ENCODE data around the gene C11orf87. TPM values are rescaled to one million over a fixed set of nuclear protein-coding genes. Genes with fewer than 3 reads are reported as not detected.

Gene C11orf87
- total RNA-seq (0.09 TPM), polyA plus RNA-seq (ENCODE audit: insufficient read depth in 1 of 8, insufficient read length in 8 of 8, low replicate concordance in 1 of 8) (under 1 TPM; 0.20 to 0.89 (median 0.35) TPM)
- long read RNA-seq, donor 1, result 0 reads
- long read RNA-seq, donor 2, result 0 reads
- long read RNA-seq, donor 3, result 0 reads
- long read RNA-seq, donor 4, result 0 reads
- long read RNA-seq, donor 5, full-length matches to known transcripts, result 1 of 1 reads
- long read RNA-seq, donor 5, partial matches to known transcripts, result 0 of 1 reads
- long read RNA-seq, donor 5, other reads (novel, unspliced or antisense), result 0 of 1 reads
- long read RNA-seq, donor 6, result 0 reads
- long read RNA-seq, donor 7, result 0 reads
- long read RNA-seq, donor 8, result 0 reads
- long read RNA-seq, donor 9, result 0 reads
- long read RNA-seq, donor 10, result 0 reads
- long read RNA-seq, donor 11, result 0 reads

DNA sequence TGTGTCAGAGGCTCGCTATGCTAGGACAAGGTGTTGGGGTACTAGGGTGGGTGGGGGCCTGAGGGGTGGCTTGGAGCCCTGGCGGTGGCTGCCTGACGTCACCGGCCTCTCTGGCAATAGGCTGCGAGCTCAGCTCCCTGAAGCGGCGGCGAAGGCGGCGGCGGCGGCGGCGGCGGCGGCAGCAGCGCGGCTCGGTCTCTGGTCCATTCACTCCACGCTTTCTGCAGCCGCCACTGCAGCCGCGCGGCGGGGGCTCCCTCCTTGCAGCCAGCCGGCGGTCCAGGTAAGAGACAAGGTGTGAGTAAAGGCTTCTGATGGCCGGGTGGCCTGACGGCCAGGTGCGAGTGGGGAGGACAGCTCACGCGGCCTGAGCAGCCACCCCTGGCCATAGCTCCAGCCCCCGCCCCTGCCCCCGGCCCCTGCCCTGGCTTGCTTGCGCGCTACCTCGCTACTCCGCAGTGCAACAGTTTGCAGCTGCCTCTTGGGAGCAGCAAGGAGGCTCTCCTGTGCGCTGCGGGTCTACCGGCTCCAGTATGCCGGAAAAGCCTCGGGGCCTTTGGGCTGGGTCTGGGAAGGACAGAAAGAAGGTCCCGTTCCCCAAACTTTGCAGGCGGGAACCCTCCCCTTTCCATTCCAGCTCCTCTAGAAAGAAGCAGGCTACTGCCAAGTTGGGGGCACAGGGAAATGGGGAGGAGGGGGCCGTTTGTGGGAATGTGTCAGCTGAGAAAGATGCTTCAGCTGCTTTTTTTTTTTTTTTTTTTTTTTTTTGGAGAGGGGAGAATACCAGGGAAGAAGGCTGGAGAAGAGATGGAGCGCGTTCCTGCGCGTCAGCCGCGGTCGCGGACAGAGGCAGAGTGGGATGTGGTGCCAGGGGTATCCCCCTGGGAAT lies at the start of gene C11orf87:
C11orf87 (plus strand) TSS at position 210 of the 889 bp plus-strand sequence. CDS start 1,444 bp downstream, outside the sequence.
- H3K4me1 ChIP-seq (ENCODE audit: control insufficient read depth, insufficient read depth, low read length), result peaks cover 16% of the 10 kb centered on the region
- H3K27me3 ChIP-seq (ENCODE audit: control insufficient read depth, insufficient read depth, low read length), result peaks cover 35% of the 10 kb centered on the region
- no peaks in the 10 kb centered on the region for H3K9me3 ChIP-seq (replicated peaks; ENCODE audit: control insufficient read depth, low read depth, low read length)
- H3K27ac ChIP-seq (ENCODE audit: low read length), result no peak within 1 kb of the TSS
- WGBS (ENCODE audit: insufficient coverage), result under 1% methylated on average over 47 of the region's 54 CpGs
- H3K36me3 ChIP-seq (ENCODE audit: control insufficient read depth, insufficient read depth, low read length), result no peaks in the 10 kb centered on the region
- DNase-seq, result no peak
- H3K4me3 ChIP-seq (ENCODE audit: low read length), result peak within 1 kb of the TSS; percentile 37

DNA sequence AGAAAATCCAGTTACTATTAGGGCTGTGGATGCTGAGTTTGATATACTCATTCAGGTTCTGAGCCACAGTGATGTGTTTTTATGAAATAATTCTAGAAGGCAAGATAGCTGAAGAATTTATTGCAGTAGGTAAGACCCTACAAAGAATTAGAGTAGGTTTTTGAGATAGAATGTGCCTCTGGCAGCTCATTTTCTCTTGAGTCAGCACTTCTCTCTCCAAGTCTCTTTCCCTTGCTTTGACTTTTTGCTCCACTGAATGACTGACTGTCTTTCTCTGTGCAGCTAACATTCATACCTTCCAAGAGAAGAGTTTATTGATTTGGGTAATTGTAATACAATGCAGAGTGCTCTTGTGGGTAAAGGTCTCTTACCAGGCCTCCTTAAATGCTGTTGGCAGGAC lies 48.0 kb upstream of the C11orf87 start:
- Histone ChIP-seq H3K27ac (ENCODE audit: low read length) (no peak overlapping the region), H3K9me3 (replicated peaks; ENCODE audit: control insufficient read depth, low read depth, low read length) (no peaks in the 10 kb centered on the region), H3K4me3 (ENCODE audit: low read length) (no peak overlapping the region), H3K4me1 (ENCODE audit: control insufficient read depth, insufficient read depth, low read length) (peaks cover 9% of the 10 kb centered on the region), H3K27me3 (ENCODE audit: control insufficient read depth, insufficient read depth, low read length) (no peaks in the 10 kb centered on the region), H3K36me3 (ENCODE audit: control insufficient read depth, insufficient read depth, low read length) (no peaks in the 10 kb centered on the region)
- DNase-seq, result no peak

DNA sequence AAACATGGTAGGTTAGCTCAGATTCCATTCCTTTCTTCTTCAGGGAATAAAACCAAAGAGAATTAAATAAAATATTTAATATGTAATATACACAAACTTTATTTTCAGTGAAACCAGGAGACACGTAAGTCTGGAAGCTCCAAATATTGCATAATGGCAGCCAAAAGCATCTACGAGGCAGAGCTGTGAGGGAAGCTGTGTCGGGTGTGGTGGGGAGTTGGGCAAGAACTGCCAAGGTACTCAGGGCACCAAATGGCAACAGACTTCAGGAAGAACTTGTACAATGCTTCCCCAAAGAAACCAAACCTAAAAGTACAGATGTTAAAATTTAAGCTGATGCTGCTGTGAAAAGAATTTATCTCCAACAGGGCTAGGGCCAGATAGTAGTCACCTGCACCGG lies 47.5 kb upstream of the C11orf87 start:
- Histone ChIP-seq H3K27ac (ENCODE audit: low read length) (no peak overlapping the region), H3K9me3 (replicated peaks; ENCODE audit: control insufficient read depth, low read depth, low read length) (no peaks in the 10 kb centered on the region), H3K36me3 (ENCODE audit: control insufficient read depth, insufficient read depth, low read length) (no peaks in the 10 kb centered on the region), H3K27me3 (ENCODE audit: control insufficient read depth, insufficient read depth, low read length) (no peaks in the 10 kb centered on the region), H3K4me1 (ENCODE audit: control insufficient read depth, insufficient read depth, low read length) (peaks cover 9% of the 10 kb centered on the region), H3K4me3 (ENCODE audit: low read length) (no peak overlapping the region)
- DNase-seq, result no peak
- WGBS (ENCODE audit: insufficient coverage), result 17% methylated on average over 1 of the region's 4 CpGs

DNA sequence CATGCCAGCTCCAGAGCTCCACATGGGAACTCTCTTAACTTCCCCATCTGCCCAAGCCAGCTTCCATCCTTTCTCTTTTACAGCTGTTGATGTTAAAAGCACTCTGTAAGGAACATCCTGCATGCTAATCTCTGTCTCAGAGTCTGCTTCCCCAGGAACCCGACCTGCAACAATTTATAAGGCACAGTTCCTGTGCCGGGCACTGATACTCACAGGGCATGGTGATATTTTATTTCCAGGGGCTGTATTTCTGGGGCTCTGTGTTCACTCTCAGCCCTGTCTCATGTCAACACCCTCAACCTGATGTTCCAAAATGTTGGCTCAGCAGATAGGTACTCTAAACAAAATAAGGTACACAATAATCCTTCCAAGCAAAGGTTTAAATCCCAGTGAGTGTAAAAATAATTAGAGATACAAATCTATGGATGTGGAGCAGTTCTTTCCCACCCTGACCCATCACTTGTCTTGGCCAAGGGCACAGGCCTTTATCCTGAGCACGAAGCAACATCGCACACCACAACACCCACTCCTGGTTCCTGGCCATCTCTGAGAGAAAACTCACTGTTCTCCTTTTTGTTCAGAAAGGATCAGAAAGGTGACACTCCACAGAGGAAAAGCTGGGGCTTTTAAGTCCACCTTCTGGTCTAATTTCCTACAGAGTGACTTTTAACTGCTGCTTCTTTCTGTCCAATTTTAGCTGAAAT lies 44.8 kb upstream of the C11orf87 start:
- WGBS (ENCODE audit: insufficient coverage), result 94% methylated on average over 2 of the region's 4 CpGs
- Histone ChIP-seq H3K9me3 (replicated peaks; ENCODE audit: control insufficient read depth, low read depth, low read length) (no peaks in the 10 kb centered on the region), H3K4me3 (ENCODE audit: low read length) (no peak overlapping the region), H3K4me1 (ENCODE audit: control insufficient read depth, insufficient read depth, low read length) (peaks cover 9% of the 10 kb centered on the region), H3K27me3 (ENCODE audit: control insufficient read depth, insufficient read depth, low read length) (no peaks in the 10 kb centered on the region), H3K27ac (ENCODE audit: low read length) (no peak overlapping the region), H3K36me3 (ENCODE audit: control insufficient read depth, insufficient read depth, low read length) (no peaks in the 10 kb centered on the region)
- DNase-seq, result no peak

DNA sequence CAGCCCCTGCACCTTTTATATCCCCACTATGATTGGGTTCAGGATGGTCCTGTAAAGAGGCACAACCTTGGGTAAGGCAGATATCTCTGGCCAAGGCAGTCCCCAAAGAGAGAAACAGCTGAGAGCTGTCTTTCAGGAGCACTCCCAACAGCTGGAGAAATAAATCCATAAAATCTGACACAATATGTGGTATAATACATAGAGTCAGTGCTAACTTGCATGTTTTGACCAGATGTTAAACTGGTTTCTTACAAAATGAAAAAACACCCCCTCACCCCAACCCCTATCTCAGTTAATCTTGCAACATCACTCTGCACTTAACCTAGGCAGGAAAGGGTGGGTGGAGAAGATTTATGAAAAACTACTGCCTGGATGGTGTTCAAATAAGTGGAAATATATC lies 44.0 kb upstream of the C11orf87 start:
- no peaks in the 10 kb centered on the region for H3K36me3 ChIP-seq (ENCODE audit: control insufficient read depth, insufficient read depth, low read length)
- DNase-seq, result peak; percentile 52
- H3K9me3 ChIP-seq (replicated peaks; ENCODE audit: control insufficient read depth, low read depth, low read length), result no peaks in the 10 kb centered on the region
- H3K4me3 ChIP-seq (ENCODE audit: low read length), result no peak overlapping the region
- no peaks in the 10 kb centered on the region for H3K27me3 ChIP-seq (ENCODE audit: control insufficient read depth, insufficient read depth, low read length)
- H3K4me1 ChIP-seq (ENCODE audit: control insufficient read depth, insufficient read depth, low read length), result peaks cover 11% of the 10 kb centered on the region
- peak overlapping the region; percentile 9 for H3K27ac ChIP-seq (ENCODE audit: low read length)

DNA sequence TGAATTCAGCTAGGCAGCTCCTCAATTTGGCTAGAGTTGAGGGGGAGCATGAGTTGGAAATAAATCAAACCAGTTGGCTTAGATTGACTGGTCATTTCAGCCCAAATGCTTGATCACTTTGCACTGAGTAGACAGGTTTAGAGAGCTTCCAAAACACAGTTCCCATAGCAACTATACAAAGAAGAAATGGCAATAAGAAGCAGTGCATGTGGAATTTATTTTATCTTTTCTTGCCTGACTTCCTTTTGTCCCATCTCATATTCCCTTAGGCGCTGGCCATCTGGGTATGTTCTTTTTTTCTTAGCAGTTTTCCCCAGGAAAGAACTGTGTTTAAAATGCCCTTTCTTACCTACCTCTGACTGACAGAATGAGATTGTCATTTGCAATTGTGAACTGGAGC lies 38.7 kb upstream of the C11orf87 start:
- Histone ChIP-seq H3K27me3 (ENCODE audit: control insufficient read depth, insufficient read depth, low read length) (no peaks in the 10 kb centered on the region), H3K27ac (ENCODE audit: low read length) (no peak overlapping the region), H3K36me3 (ENCODE audit: control insufficient read depth, insufficient read depth, low read length) (no peaks in the 10 kb centered on the region), H3K4me1 (ENCODE audit: control insufficient read depth, insufficient read depth, low read length) (peaks cover 4% of the 10 kb centered on the region), H3K4me3 (ENCODE audit: low read length) (no peak overlapping the region), H3K9me3 (replicated peaks; ENCODE audit: control insufficient read depth, low read depth, low read length) (no peaks in the 10 kb centered on the region)
- no CpG with 5 or more reads among the region's 1 CpG for WGBS (ENCODE audit: insufficient coverage)
- peak; percentile 76 for DNase-seq

DNA sequence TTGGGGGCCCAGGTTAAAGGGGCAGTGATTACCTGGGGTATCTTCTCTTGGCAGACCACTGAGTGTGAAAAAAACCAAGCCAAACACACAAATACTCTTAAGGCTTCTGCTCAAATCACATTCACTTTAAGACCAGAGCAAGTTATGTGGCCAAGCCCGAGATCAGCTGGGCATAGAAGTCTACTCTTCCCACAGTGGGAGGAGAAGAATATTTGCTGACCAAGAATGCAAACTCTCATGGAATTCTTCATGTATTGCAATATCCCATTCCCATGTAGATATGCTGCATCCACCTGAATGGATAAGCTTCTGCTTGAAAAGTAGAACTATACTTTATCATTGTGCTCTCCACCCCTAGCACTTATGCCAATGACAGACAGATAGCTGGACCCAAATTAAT lies 37.1 kb upstream of the C11orf87 start:
- no CpG with 5 or more reads among the region's 1 CpG for WGBS (ENCODE audit: insufficient coverage)

DNA sequence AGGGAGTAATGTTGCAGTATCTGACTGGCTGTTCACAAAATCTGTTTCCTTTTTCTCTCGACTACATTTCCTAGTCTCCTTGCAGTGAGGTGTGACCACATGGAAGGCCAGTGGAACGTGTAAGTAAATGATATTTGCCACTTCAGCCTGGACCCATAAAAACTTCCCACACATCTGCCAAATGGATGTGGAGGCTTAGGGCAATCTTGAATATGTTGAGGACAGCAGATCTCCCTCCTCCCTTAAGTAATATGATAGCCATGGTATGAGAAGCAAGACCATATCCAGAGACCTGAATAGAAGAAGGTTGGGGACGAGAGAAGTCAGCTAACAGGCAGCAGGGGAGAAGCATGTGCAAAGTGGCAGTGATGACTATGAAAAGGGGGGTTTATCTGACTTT lies 33.0 kb upstream of the C11orf87 start:
- Histone ChIP-seq H3K4me3 (ENCODE audit: low read length) (no peak overlapping the region), H3K27ac (ENCODE audit: low read length) (no peak overlapping the region), H3K36me3 (ENCODE audit: control insufficient read depth, insufficient read depth, low read length) (no peaks in the 10 kb centered on the region), H3K9me3 (replicated peaks; ENCODE audit: control insufficient read depth, low read depth, low read length) (no peaks in the 10 kb centered on the region), H3K4me1 (ENCODE audit: control insufficient read depth, insufficient read depth, low read length) (peaks cover 2% of the 10 kb centered on the region), H3K27me3 (ENCODE audit: control insufficient read depth, insufficient read depth, low read length) (no peaks in the 10 kb centered on the region)
- DNase-seq, result no peak
- WGBS (ENCODE audit: insufficient coverage), result no CpG with 5 or more reads among the region's 3 CpGs

More for the DNA sequence above, 37.1 kb upstream of the C11orf87 start:
- no peak overlapping the region for H3K4me3 ChIP-seq (ENCODE audit: low read length)
- no peaks in the 10 kb centered on the region for H3K36me3 ChIP-seq (ENCODE audit: control insufficient read depth, insufficient read depth, low read length)
- DNase-seq, result no peak
- H3K27me3 ChIP-seq (ENCODE audit: control insufficient read depth, insufficient read depth, low read length), result no peaks in the 10 kb centered on the region
- no peaks in the 10 kb centered on the region for H3K9me3 ChIP-seq (replicated peaks; ENCODE audit: control insufficient read depth, low read depth, low read length)
- no peak overlapping the region for H3K27ac ChIP-seq (ENCODE audit: low read length)
- H3K4me1 ChIP-seq (ENCODE audit: control insufficient read depth, insufficient read depth, low read length), result peaks cover 7% of the 10 kb centered on the region

DNA sequence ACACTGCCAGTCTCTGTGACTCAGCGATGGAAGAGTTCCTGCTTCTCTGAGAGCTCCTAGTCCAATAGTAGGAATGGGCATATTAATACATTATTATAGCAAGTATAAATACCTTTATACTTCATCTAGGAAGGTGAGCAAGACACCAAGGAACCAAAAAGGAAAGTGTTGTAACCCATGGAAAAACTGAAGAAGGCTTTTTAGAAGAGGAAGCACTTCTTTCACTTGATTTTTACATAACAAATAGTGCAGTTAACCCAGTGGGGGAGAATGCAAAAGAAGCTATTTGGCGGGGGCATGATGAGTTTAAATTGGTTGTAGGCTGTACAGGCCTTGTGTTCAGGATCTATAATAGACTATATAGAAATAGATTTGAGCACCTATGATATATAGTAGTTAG lies 31.2 kb upstream of the C11orf87 start:
- peaks cover 2% of the 10 kb centered on the region for H3K4me1 ChIP-seq (ENCODE audit: control insufficient read depth, insufficient read depth, low read length)
- H3K27me3 ChIP-seq (ENCODE audit: control insufficient read depth, insufficient read depth, low read length), result no peaks in the 10 kb centered on the region
- WGBS (ENCODE audit: insufficient coverage), result no CpG with 5 or more reads among the region's 2 CpGs
- no peak overlapping the region for H3K27ac ChIP-seq (ENCODE audit: low read length)
- DNase-seq, result no peak
- no peaks in the 10 kb centered on the region for H3K9me3 ChIP-seq (replicated peaks; ENCODE audit: control insufficient read depth, low read depth, low read length)
- H3K4me3 ChIP-seq (ENCODE audit: low read length), result no peak overlapping the region
- H3K36me3 ChIP-seq (ENCODE audit: control insufficient read depth, insufficient read depth, low read length), result no peaks in the 10 kb centered on the region

DNA sequence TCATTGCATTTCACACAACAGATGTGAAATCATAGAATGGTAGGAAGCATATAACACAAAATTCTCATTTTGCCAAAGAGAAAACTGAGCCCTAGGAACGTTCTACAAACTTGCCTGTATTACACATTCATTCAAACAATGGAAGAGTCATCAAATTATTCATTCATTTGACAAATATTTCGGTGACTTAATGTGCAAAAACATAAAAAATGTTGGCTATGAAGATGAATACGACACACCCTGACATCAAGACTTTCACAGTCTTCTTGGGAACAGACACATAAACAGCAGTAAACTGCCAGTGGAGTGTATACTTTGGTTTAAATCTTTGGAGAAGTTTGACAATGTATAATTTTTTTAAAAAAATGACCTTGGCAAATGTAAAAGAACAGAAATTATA lies 20.4 kb upstream of the C11orf87 start:
- WGBS (ENCODE audit: insufficient coverage), result no CpG with 5 or more reads among the region's 3 CpGs
- Histone ChIP-seq H3K4me1 (ENCODE audit: control insufficient read depth, insufficient read depth, low read length) (no peaks in the 10 kb centered on the region), H3K4me3 (ENCODE audit: low read length) (no peak overlapping the region), H3K27me3 (ENCODE audit: control insufficient read depth, insufficient read depth, low read length) (no peaks in the 10 kb centered on the region), H3K36me3 (ENCODE audit: control insufficient read depth, insufficient read depth, low read length) (no peaks in the 10 kb centered on the region), H3K9me3 (replicated peaks; ENCODE audit: control insufficient read depth, low read depth, low read length) (no peaks in the 10 kb centered on the region), H3K27ac (ENCODE audit: low read length) (no peak overlapping the region)
- DNase-seq, result no peak

All from muscle of leg (tissue), 16 donors.